Glomerular visceral epithelial cell (primary cell): Measurements from ENCODE around the gene TBX6.
"Not testable (repeated sequence)": the region's sequence is repeated elsewhere in the genome, so short reads cannot be mapped to it uniquely, and the experiment has no call there.

Experiments used
- DNase-seq: peaks from one replicate; pipeline ENCODE4 v3.0.0-alpha.2; 2016; ENCODE audit errors: extremely low spot score

Gene TBX6

DNA sequence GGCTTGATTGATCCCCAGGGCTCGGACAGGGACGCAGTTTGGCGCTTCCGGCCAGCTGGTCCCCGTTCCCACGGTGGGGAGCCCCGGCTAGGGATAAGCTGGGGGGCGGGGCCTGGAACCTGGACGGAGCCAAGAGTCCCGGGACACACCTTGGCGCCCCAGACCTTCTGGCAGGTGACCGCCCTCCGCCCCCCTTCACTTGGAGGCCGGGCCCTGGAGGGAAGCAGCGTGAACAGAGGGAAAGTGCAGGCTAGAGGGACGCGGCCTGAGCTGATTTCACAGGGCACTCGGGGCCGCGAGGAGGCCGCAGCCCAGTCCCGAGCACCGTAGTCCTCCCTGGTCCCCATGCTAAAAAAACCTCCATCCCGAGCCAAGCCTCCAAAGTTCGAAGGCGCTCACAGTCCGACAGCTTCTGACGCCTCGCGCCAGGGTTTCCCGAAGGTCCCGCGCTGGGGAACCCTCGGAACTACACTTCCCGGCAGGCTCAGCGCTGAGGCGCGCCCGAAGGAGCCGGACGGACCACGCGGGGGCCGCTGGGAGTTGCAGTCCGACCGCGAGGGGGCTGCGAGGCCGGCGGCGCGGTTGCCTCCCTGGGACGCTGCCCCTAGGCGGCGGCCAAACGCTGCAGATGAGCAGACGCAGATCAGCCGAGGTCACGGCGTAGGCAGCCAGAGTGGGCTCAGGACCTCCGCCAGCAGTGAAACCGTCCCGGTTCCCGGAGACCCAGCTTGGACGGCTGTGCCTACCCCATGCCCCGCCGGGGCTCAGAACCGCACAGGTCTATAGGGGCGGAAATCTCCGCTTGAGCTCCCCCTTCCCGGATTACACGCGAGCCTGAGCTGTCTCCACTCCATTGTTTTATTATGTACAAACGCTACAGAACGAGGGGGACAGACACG lies at the start of gene TBX6:
TBX6 (minus strand) TSS at position 451 of the 899 bp plus-strand sequence. CDS start 731 bp downstream, outside the sequence.
- peak; percentile 86 for DNase-seq

GRCh38 chr16:30139583-30140481 lies 48.1 kb upstream of the TBX6 start:
- no peak for DNase-seq

DNA sequence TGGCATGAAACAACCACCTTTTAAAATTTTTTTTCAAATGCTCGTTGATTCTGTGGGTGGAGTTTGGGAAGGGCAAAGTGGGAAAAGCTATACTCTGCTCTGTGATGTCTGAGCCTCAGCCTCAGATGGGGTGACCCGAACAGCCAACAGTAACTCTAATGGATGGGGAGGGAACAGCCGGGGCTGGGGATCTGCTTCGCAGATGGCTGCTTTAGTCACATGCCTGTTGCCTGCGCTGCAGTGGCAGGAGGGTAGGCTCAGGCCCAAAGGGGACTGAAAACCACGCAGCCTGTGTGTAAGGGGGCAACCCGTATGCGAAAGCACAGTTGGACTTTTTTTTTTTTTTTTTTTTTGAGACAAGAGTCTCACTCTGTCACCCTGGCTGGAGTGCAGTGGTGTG lies 46.2 kb upstream of the TBX6 start:
- DNase-seq, result no peak

DNA sequence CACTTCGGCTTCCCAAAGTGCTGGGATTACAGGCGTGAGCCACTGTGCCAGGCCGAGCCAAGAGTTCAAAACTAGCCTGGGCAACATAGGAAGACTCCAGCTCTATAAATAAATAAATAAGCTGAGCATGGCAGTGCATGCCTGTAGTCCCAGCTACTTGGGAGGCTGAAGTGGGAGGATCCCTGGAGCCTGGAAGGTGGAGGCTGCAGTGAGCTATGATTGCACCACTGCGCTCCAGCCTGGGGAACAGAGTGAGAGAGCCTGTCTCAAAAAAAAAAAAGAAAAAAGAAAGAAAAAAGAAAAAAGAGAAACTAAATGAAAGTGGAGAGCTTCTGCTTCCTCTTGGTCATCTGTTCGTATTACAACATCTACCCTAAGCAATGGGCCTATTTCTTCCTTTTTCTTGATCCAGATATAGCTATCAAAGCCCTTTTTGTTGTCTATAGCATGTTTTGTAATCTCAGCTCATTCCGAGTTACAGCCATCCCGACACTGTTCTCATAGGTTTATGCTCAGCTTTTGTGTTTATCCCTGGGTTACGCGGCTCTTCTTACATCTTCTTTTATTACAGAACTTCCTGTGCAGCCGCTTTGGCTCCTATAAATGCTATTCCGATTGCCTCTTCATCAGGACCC lies 45.4 kb upstream of the TBX6 start:
- no peak for DNase-seq

DNA sequence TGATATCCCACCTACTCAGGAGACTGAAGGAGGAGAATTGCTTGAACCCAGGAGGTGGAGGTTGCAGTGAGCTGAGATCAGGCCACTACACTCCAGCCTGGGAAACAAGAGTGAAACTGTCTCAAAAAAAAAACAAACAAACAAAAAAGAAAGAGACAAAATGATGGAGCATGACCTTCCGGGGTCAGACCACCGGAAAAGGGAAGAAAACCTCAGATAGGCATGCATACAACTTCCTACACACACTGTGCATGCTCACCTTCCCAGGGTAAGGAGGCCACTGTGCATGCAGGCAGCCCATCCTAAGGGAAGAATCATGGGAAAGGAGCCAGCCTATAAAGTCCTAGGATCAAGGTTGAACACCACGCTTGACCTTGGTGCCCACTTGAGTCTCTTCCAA lies 40.9 kb upstream of the TBX6 start:
- DNase-seq, result no peak

GRCh38 chr16:30131869-30132475 lies 40.2 kb upstream of the TBX6 start:
- DNase-seq, result no peak

GRCh38 chr16:30127993-30128392 lies 36.3 kb upstream of the TBX6 start:
- DNase-seq, result no peak

- DNase-seq, result not testable (repeated sequence)
Observed at GRCh38 chr16:30125690-30126089, 34.0 kb upstream of the TBX6 start.

DNA sequence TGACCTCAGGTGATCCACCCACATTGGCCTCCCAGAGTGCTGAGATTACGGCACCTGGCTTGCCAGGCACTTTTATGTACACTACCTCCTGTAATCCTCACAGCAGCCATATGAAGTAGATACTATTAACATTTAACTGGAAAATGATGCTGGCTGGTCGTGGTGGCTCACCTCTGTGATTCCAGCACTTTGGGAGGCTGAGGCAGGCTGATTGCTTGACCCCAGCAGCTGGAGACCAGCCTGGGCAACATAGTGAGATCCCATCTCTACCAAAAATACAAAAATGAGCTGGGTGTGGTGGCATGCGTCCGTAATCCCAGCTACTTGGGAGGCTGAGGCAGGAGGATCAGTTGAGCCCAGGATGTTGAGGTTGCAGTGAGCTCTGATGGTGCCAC lies 33.3 kb upstream of the TBX6 start:
- no peak for DNase-seq

DNA sequence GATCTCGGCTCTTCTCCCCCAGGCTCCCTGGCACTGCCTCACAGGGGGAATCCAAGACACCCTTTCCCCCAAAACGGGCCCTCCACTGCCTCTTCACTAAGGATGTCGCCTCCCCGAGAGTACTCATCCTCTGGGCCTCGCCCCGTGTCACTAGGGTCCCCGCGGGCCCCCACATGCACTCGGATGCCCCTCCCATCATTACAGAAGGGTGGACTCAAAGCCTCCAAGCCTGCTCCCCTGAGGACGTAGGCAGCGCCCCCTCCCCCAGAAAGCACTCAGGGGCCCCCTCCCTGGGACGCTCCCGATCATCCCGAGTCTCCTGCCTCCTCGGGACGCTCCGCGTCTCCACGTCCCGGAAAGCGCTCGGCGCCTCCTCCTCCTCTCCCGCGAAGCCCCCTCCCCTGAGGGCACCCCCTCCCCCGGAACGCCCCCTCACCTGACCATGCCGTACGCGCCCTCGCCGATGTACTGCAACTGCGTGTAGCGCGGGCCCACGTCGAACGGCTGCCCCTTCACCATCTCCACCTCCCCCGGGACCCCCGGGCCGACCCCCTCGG lies 31.0 kb upstream of the TBX6 start:
- DNase-seq, result peak; percentile 2

DNA sequence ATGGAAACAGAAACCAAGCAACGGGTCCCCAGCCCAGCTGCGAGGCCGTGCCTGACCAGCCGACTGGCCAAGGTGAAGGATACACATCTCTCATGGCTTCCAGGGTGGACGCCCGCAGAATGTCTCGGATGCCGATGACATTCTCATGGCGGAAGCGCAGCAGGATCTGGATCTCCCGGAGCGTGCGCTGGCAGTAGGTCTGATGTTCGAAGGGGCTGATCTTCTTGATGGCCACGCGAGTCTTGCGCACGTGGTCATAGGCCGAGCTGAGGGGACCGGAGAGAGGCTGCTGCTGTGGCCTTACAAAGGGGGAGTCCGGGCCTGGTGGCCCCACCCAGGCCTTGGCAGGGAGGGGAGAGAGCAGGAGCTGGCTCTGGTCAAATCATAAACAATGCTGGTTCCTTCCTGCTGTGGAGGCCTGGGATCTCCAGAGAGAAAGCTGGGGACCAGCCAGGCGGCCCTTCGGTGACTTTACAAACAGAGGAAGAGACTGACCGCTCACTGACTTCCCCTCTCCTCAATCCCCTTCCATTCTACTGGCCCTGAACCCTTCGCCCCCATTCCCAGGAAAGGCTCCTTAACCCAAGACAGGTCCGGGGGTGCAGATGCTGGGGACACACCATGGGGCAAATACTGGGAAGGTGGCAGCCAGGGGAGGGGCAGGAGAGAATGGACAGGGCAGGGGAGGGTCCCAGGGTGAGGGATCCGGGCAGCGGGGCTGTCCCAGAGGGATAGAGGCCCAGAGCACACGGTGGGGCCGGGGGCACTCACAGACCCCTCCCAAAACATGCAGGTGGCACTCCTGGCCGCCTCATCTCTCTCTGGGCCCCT lies 30.2 kb upstream of the TBX6 start:
- no peak for DNase-seq

- no peak for DNase-seq
Observed at GRCh38 chr16:30120340-30121105, 28.8 kb upstream of the TBX6 start.

- no peak for DNase-seq
Observed at GRCh38 chr16:30119428-30119827, 27.7 kb upstream of the TBX6 start.

DNA sequence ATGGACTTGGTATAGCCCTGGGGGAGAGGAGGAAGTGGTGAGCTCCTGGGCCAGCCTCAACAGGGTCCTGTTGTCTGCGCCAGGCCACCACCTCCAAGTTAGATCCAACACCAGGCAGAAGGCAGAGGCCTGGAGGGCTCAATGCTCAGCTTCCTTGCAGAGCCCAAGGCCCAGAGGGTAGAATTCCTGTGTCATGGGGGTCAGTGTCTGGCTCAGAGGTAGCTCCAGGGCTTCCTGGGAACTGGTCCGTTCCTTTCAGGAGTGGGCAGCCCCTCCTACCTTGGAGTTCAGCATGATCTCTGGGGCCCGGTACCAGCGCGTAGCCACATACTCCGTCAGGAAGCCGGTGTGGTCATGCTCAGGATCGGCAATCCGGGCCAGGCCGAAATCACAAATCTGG lies 26.0 kb upstream of the TBX6 start:
- DNase-seq, result no peak

DNA sequence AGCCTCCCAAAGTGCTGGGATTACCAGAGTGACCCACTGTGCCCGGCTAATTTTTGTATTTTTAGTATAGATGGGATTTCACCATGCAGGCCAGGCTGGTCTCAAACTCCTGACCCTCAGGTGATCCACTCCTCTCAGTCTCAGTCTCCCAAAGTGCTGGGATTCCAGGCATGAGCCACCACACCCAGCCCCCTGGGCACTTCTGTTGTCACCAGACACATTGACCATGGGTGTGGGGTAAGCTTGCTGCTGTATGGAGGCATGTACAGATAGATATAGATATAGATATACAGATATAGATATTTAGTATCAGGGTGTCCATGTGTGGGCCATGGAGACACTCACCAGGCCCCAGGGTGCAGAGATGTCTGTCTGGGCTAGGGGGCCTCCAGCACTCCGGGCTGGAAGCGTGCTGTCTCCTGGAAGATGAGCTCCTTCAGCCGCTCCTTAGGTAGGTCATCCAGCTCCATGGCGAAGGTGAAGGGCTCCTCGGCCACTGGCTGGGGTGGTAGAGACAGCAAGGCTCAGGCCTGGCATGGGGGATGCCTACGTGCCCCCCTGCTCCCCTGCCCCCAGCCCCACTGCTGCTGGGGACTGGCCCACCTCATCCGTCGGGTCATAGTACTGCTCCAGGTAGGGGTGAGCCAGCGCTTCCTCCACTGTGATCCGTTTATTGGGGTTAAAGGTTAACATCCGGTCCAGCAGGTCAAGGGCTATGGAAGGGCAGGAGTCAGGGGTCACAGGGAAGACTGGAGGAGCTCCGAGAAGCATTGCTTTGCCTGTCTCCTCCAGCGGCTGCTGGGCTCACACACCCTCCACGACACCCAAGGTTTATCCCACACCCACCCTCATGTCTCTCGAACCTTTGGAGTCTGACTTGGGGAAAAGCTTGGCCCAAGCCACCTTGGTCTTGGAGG lies 24.8 kb upstream of the TBX6 start:
- DNase-seq, result no peak

DNA sequence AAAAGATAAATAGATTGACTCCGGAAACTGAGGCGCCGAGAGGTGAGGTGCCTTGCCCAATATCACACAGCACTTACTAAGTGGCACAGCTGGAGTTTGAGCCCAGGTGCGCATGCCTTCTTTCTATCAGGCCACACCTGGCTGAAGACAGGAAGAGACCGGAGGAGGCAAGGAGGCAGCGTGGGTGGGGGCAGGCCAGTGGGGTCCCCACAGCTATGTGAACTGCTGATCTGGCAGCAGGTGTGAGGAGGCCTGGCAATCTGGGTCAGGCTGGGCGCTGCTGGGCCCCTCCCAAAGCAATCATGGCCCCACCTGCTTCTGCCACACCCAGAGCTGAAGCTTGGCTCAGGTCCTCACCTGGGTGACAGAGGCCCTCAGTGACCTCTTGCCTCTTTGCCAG lies 23.5 kb upstream of the TBX6 start:
- DNase-seq, result no peak

DNA sequence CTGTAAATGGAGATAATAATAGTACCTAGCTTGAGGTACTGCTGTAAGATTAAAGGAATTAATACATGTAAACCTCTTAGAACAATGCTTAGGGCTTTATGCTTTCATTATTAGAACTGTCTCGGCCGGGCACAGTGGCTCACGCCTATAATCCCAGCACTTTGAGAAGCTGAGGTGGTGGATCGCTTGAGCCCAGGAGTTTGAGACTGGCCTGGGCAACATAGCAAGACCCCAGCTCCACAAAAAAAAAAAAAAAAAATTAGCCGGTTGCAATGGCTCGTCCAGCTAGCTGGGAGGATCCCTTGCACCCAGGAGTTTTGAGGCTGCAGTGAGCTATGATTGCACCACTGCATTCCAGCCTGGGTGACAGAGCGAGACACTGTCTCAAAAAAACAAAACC lies 23.1 kb upstream of the TBX6 start:
- DNase-seq, result not testable (repeated sequence)

GRCh38 chr16:30114411-30114810 lies 22.7 kb upstream of the TBX6 start:
- no peak for DNase-seq
